Suppressor macrophage treated with lipopolysaccharide for 1 hour (primary cell): Measurements from ENCODE around the gene KLF18.
"Not testable (repeated sequence)": the region's sequence is repeated elsewhere in the genome, so short reads cannot be mapped to it uniquely, and the experiment has no call there.

Experiments used
- DNase-seq, 3 donors: peaks; one replicate each; pipeline ENCODE4 v3.0.0-alpha.2; 2020 to 2022

Gene KLF18

DNA sequence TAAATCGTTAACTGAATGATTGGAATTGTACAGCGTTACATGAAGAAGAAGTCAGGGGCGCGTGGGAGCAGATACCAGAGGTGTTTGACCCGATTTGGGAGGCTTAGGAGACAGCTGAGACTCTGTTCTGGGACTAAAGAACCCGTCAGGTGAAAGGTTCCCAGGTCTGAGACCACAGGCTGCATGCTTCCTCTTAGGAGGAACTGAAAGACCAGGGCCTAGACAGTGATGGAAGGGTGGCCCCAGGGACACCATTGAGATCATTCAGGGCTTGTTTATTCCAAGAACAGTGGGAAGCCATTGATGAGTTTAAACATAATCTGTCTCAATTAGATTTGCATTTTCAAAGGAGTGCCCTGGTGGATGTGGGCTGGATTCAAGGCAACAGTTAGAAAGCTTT is 21.9 kb downstream of the KLF18 start:
- DNase-seq, result no peak

DNA sequence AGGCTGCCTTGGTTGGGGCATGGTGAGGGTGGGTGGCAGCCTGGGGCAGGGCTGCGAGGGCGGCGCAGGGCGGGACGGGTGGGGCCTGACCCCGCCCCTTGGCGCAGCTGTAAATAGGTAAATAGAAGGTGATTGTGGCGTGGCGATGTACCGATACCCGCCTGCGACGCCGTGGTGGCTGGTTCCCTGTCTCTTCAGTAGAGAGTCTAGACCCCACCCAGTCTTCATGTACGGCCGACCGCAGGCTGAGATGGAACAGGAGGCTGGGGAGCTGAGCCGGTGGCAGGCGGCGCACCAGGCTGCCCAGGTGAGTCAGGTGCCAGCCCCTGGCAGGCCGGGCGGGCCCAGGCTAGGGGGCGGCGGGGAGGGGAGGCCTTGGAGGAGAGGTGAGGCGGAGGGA is 22.7 kb downstream of the KLF18 start, which contains the start of gene KLF17:
Gene KLF17 (plus strand): TSS at position 140 of the 400 bp plus-strand sequence. CDS start 87 bp downstream, at position 227.
- no peak for DNase-seq

DNA sequence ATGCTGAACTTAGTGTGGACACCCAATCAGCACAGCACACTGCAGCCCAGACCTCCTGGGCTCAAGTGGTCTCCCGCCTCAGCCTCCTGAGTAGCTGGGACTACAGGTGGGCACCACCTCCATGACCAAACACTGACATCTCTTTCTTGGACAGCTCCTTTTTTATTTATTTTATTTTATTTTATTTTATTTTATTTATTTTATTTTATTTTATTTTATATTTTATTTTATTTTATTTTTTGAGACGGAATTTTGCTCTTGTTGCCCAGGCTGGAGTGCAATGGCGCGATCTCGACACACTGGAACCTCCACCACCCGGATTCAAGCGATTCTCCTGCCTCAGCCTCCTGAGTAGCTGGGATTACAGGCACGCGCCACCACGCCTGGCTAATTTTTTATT is 24.2 kb downstream of the KLF18 start:
- DNase-seq, result not testable (repeated sequence)

DNA sequence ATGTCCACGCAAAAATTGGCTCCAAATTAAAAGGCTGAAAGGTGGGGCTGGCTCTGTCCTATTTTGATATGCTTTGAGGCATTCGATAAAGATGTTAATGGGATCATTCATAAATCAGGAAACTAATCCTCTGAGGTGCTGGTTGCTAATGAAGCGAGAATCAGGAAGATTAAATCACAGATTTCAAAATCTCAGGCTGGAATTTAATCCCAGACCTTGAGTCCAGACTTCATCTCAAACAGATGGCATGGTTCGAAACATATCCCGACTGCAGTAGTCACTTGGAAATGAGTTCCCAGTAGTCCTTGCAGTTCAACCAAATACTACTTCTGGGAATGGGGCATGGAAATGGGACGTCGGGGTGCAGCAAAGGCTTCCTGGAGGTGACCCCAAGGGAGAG is 27.3 kb downstream of the KLF18 start:
- DNase-seq, result no peak

DNA sequence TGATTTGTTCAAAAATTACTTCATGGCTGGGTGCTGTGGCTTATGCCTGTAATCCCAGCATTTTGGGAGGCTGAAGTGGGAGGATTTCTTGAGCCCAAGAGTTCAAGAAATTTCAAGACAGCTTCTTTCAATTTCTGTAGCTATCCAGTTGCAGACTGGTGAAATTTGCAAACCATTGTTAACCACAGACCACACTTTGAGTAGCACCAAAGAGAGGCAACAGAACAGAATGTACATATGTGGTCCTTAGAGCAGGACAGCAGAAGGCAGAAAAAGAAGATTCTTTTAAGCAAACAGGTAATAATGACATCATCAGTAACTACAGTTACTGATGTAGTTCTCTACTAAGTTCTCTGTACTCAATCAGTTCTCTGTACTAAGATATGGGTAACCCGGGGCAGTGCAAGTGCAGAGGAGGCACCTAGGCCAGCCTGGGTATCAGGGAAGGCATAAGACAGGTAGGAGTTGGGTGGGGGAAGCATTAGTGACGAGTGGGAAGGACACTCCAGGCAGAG is 28.3 kb downstream of the KLF18 start:
- no peak for DNase-seq

DNA sequence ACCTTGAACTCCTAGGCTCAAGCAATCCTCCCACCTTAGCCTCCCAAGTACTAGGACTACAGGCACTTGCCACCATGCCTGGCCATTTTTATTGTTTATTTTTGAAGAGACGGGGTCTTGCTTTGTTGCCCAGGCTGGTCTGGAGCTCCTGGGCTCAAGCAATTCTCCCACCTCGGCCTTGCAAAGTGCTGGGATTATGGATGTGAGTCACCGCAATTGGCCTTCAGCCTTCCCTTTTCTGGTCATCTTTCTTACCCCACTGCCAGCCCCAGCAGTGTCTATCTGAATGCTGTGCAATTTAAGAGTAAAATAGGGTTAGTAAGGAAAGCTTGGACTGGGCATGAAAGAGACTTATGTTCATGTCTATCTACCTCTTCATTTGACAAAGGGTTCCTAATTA is 28.9 kb downstream of the KLF18 start:
- peak in 1 of 3 donors; percentile 2 for DNase-seq

DNA sequence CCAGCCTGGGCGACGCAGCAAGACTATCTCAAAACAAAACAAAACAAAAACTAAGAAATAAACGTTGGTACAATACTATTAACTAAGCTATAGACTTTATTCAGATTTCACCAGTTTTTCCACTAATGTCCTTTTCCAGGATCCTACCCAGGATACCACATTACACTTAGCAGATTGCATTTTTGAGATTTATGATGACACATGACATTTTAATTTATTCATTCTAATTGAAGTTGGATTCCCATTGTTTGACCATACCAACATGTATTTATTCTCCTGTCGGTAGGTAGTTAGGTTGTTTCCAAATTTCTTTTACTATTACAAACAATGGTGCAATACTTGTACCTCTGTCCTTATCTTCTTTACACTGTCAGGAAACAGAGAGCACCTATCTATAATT is 29.6 kb downstream of the KLF18 start:
- no peak for DNase-seq

DNA sequence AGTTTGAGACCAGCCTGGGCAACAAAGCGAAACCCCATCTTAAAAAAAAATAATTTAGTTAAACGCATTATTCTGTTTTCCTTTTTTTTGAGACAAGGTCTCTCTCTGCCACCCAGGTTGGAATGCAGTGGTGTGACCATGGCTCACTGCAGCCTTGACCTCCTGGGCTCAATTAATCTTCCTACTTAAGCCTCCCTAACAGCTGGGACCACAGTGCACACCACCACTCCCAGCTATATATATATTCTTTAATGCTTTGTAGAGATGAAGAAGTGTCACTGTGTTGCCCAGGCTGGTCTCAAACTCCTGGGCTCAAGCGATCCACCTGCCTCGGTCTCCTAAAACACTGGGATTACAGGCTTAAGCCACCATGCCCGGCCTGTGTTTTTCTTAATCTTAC is 30.5 kb downstream of the KLF18 start:
- DNase-seq, result no peak

DNA sequence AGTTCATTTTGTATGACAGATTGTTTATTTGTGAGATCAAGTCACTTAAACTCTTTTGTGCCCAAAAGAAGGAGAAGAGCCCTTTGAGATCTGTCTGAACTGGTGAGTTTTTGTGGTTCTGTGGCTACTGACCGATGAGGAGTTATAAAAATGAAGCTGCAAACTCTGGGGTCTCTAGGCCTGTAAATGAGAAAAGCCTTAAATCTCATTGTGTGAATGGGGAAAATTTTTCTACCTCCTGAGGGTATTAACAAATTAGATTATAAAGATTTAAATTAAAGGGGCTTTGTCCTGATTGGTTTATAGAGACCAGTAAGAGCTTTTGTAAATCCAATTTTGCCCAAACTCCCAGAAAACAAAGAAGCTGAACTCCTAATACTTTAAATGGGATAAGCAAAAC is 32.5 kb downstream of the KLF18 start:
- DNase-seq, result no peak

DNA sequence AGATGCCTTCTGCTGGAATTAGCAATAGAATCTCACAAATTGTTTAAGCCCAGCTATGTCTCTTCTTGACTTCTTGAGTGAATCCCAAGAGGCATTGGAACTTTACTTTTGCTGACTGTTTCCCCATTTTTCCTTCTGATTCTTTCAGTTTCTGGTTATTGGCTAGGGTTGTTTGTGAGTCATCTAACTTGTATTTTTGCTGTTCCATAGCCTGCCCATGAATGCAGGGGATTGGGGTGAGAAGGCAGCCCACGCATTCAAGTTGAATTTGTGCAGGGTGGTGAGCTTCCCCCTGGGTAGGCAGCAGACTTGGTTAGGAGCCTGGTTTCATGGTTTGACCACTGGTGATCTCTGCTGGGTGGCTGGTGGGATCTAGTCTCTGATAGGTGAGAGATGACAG is 33.2 kb downstream of the KLF18 start:
- DNase-seq, result peak; percentile 33 to 63 (median 41)

DNA sequence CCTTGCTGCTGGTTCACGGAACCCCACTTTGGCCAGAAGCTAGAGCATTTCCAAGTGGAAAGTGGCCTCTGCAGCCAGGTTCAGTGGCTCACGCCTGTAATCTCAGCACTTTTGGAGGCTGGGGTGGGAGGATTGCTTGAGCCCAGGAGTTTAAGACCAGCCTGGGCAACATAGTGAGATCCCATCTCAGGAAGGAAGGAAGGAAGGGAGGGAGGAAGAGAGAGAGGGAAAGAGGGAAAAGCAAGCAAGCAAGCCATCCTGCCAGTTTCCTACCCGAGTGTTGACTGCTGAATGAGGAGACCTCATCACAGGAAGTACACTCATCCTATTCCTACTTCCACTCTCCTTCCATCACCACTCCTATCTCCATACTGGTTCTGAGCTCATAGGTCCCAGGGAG is 35.6 kb downstream of the KLF18 start:
- no peak for DNase-seq

DNA sequence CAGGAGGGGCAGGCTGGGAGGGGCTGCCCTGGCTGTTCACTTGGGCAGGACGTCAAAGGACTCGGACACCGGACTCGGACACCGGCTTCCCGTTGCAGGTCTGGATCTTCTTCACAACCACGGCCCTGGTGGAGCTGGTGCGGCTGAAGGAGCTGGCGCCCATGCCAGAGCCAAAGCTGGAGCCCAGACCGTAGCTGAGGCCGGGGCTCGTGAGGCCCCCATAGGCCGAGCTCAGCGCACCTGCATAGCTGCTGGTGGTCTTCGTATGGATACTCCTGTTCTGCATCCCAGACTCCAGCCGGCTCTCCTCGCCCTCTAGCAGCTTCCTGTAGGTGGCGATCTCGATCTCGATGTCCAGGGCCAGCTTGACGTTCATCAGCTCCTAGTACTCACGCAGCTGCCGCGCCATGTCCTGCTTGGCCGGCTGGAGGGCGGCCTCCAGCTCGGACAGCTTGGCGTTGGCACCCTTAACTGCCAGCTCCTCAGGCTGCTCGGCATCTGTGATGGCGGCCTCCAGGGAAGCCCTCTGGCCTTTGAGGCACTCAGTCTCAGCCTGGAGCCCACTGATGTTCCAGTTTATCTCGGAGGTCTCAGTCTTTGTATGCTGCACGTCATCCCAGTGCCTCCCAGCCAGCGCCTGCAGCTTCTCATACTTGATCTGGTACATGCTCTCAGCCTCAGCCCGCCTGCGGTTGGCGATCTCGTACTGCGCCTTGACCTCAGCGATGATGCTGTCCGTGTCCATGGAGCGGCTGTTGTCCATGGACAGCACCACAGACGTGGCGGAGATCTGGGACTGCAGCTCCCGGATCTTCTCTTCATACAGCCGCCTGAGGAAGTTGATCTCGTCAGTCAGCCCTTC is 37.9 kb downstream of the KLF18 start:
- peak in 1 of 3 donors; percentile 17 for DNase-seq

DNA sequence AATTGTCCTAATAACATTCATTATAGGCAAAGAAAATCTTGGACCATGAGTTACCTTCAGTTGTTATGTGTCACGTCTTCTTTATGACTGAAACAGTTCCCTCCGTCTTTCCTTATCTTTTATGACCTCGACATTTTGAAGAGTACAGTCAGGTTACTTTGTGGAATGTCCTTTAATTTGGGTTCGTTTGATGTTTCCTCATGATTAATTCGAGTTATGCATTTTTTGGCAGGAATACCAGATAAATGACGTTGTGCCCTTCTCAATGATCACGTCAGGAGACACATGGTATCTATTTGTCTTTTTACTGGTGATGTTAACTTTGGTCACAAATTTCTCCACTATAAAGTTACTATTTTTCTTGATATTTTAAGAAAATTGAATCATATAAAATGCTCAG is 40.1 kb downstream of the KLF18 start:
- DNase-seq, result no peak

DNA sequence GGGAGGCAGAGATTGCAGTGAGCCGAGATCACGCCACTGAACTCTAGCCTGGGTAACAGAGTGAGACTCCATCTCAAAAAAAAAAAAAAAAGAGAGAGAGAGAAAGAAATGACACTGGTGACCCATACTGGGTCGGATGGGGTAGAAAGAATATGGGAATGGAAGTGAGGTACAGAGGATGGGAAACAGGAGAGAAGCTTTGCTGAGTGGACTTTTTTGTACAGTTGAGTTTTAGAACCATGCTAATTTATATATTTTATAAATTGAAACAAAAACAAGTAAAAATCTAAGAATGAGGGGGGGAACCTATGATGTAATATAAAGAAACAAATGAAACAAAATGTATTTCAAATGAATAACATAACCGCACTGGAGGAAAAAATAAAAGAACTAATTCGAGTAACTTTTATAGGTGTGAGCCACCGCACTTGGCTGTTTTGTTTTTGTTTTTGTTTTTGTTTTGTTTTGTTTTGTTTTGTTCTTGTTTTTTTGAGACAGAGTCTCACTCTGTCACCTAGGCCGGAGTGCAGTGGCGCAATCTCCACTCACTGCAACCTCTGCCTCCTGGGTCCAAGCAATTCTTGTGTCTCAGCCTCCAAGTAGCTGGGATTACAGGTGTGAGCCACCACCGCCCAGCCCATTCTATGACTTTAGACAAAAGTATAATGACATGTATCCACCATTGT is 41.1 kb downstream of the KLF18 start:
- no peak for DNase-seq

DNA sequence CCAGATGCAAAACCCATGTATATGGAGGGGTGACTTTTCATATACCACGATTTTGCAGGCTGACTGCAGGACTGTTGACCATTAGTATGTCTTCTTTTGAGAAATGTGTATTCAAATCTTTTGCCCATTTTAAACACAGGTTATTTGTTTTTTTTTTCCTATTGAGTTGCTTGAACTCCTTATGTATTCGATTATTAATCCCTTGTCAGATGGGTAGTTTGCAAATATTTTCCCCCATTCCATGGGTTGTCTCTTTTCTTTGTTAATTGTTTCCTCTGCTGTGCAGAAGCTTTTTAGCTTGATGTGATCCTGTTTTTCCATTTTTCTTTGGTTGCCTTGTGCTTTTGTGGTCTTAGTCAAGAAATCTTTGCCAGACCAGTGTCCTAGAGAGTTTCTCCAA is 47.4 kb downstream of the KLF18 start:
- no peak for DNase-seq

DNA sequence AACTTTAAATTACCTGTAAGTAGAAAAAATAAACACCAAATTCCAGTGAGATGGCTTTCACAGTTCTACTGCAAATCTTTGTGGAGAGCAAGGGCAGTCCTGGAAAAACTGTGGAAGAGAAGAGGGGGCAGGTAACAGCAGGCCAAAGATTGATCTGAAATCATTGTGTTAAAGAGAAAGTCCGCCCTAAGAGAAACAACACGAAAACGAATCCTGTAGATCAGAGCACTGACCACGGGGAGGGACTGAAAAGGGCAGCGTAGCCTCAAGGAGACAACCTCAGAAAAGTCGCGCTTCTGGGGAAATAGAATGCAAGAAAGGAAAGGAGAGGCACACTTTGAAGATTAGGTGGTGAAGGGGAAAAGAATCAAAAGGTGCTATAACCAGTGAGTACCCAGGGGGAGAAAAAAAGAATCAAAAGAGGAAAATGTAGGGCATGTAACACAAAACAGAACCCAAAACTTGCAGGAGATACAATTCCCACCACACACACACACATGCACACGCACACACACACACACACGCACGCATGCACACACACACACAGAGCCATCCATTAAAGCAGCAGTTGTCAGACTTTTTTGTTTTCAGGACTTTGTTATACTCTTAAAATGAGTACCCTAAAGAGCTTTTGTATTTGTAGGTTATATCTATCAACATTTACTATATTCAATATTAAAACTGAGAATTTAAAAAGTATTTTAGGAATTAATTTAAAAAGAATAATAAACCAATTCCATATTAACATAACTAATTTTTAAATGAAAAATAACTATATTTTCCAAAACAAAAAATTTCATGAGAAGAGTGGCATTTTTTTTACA is 50.8 kb downstream of the KLF18 start:
- no peak for DNase-seq

DNA sequence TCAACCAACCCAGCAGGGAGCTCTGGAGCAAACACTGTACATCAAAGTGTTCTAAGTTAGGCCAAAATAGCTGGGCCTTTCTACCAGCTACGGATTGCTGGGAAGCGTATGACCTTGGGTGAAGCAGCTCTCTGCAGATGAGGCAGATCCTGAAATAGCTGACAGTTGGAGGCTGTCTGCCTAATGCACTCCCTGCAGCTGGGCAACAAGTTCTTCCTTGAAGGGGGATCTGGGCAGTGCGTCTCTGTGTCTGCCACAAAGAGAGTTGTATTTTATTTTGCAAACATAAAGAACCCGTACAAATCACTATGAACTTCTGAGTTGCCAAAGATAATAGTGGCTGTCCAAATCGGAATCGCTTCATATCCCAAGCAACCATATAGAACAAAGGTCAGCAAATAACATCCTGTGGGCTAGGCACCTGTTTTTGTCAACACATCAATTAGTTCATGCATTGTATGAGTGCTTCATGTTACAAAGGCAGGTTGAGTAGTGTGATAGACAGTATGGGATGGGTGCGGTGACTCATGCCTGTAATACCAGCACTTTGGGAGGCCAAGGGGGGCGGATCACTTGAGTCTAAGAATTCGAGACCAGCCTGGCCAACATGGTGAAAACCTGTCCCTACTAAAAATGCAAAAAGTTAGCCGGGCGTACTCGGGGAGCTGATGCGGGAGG is 51.9 kb downstream of the KLF18 start:
- no peak for DNase-seq
